ENCODE results near the gene PLK5. TPM values are rescaled to one million over a fixed set of nuclear protein-coding genes. Genes with fewer than 3 reads are reported as not detected.
"Not testable (repeated sequence)": the region's sequence is repeated elsewhere in the genome, so short reads cannot be mapped to it uniquely, and the experiment has no call there.

The PLK5 gene
- polyA plus RNA-seq (2013, experiment 1 of 2; ENCODE audit: insufficient read length), result 0.12 TPM
- 0.25 TPM for polyA plus RNA-seq (2013, experiment 2 of 2; ENCODE audit: insufficient read length)

DNA sequence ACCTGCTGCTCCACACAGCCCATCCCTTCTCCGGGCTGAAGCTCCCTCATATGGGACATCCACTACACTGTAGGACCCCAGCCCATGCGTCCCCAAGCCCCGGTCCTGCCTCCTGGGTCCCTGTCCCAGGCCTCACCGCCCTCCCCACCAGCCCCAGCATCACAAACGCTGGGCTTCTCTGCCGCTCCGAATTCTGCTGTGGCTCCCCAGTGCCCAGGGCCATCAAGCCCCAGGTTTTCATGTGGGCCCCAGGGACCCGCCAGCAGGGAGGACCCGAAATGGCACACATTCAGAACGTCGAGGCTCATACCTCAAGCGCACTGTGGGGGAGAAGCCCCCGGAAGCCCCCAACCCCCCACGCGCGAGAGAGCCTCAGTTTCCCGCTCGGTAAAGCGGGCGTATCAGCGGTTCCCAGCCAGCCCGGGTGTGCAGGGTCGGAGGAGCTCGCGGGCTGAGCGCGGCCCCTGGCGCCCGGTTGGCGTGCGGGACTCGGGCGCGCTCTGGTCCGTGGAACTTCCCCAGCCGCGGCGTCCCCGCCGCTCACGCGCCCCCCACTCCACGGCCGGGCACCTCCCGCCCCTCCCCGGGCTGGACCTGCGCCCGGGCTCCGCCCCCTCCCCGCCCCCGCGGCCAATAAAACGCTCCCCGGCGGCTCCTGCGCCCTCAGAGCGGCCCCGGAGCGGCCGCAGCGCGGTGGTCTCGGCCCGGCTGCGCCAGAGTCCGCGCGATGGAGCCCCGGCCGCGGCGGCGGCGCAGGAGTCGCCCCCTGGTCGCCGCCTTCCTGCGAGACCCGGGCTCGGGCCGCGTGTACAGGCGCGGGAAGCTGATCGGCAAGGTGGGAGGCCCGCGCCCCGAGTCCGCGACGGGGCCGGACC is at the start of gene PLK5:
TSS of gene PLK5 (plus strand) at position 666 of the 875 bp plus-strand sequence. CDS start 2,920 bp downstream, outside the sequence.
- no peak for DNase-seq

- DNase-seq, result no peak
These were observed 49.0 kb upstream of the PLK5 start for GRCh38 chr19:1474765-1475351.

DNA sequence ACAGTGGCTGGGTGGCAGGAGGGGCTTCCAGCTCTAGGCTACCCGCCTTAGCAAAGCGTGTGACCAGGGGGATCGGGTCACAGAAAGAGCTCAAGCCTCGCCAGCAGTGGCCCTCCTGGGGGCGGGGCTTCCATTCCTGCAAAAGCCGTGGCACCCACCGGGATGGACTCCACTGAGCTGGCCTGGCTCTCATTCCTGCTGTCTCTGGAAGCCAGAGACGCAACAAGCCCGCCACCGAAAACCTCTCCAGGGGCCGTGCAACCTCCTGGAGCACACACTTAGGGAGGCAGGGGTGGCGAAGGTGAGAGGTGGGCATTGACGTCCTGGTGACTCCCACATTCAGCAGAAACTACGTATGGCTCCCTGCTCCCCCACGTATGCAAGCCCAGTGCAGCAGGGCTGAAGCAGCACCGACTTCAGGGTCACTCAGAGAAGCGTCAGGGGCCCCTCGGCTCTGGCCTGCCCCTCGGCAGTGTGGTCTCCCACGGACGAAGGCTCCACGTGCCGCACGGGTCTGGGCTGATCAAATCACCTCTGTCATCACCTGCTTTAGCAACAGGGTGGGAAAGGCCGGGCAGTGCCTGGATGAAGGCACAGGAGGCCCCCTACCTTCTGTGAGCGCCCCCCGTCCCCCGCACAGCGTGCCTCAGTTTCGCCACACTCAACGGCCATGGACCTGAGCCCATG is 48.0 kb upstream of the PLK5 start:
- no peak for DNase-seq

DNA sequence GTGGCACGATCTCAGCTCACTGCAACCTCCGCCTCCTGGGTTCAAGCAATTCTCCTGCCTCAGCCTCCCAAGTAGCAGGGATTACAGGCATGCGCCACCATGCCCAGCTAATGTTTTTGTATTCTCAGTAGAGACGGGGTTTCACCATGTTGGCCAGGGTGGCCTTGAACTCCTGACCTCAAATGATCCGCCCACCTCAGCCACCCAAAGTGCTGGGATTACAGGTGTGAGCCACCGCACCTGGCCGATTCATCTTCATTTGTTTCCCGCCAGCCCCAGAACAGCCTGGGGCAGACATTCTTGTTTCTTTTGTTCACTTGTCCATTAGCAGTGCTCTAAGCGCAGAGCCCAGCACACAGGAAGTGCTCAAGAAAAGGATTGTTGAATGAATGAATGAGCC is 46.8 kb upstream of the PLK5 start:
- not testable (repeated sequence) for DNase-seq

DNA sequence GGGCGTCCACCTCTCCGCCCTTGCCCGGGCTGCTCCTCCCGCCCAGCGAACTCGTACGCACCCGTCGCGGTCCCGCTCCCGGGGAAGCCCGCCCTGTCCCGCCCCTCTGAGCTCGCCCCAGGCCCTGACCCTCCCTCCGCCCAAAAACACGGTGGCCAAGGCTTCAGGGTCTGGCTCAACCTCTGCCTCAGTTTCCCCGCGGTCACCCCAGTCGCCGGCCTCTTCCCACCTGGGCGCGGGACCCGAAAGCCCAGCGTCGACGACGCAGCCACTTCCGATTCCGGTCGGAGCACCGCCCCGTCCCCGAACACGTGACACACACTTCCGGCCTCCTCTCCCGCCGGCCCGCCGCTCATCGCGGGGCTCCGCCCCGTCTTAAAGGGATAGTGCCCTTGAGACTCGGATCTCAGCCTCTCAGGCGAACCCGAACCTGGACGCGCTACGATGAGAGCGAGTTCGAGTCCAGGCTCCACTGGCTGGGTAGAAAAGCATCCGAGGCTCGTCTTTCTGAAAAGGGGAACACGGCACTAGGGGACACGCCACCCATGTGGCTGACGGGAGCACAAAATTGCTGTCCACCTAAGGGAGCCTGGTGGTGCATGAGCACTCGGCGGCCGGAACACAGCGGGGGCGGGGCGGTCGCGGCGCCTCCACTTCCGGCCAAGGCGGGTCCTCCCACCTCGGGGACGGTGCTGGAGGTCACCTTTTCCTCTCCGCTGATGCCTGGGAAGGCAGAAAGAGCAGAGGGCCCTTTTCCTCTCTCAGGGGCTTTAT is 44.8 kb upstream of the PLK5 start, which contains the start of gene C19orf25:
TSS of gene C19orf25 (minus strand) at position 282 of the 774 bp plus-strand sequence. CDS start 312 bp downstream, outside the sequence.
- DNase-seq, result peak; percentile 94

GRCh38 chr19:1481224-1481892 is 42.5 kb upstream of the PLK5 start:
- no peak for DNase-seq

GRCh38 chr19:1481893-1482360 is 42.0 kb upstream of the PLK5 start:
- no peak for DNase-seq

DNA sequence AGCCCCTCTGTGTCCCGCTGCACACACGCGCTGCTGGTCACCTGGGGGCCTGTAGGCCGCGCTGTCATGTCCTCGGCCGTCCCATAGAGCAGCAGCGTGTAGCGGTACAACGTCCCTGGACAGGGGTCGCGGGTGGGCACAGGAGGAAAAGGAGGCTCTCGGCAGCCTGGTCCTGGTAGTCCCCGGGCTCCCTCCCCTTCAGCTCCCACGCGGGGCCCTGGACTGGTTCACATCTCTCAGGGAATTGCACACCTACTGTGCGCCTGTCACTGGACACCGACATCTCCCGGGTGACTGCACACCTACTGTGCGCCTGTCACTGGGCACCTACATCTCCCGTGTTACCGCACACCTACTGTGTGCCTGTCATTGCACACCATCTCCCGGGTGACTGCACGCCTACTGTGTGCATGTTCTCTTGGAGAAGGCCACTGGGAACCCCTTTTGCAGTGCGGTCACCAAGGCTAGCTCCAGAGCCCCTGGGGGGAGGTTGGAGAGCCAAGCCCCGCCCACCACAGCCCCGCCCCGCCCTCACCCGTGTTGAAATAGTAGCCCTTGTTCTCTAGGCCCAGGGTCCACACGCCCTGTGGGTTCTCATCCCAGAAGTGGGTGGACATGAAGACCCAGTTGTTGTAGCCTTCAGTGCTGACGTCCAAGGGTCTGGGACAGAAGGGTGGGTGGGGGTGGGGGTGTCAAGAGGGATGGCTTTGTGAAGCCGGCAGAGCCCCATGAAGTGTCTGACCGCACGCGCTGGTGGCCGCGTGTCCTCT is 41.3 kb upstream of the PLK5 start:
- DNase-seq, result no peak

DNA sequence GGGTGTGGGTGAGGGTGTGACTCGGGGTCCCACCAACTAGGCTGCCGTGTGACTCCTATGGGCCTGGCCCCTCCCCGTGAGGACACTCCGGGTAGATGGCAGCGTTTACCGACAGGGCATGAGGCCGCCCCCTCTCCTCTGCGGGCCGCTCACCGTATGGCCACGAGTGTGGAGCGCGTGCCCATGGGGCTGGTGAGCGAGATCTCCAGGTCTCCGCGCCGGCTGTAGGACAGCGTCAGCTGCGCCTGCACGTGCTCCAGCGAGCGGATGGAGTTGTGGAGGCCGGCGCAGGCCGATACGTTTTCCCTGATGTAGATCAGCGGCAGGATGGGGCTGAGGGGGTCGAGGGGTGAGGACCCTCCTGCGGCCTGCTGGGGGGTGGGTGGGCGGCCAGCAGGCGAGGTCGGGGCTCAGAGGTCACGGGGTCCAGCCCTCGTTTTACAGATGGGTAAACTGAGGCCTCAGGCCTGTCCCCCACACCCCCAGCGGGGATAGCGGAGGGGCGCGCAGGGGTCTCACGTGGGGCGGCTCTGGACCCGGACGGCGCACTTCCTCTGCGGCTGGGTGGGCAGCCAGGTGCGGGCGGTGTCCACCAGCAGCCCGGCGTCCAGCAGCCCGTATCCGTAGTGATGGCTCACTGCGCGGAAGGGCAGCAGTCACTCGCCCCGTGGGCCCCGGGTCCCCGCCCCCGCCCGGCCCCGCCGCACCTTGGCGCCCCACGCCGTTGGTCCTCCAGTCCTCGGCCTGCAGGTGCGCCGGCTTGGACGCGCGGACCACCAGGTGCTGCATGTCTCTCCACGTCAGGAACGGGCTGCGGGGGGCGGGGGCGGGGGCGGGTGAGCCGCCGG is 40.5 kb upstream of the PLK5 start:
- DNase-seq, result no peak

- DNase-seq, result no peak
These were observed 39.9 kb upstream of the PLK5 start for GRCh38 chr19:1483979-1484428.

- DNase-seq, result no peak
These were observed 36.9 kb upstream of the PLK5 start for GRCh38 chr19:1486720-1487575.

DNA sequence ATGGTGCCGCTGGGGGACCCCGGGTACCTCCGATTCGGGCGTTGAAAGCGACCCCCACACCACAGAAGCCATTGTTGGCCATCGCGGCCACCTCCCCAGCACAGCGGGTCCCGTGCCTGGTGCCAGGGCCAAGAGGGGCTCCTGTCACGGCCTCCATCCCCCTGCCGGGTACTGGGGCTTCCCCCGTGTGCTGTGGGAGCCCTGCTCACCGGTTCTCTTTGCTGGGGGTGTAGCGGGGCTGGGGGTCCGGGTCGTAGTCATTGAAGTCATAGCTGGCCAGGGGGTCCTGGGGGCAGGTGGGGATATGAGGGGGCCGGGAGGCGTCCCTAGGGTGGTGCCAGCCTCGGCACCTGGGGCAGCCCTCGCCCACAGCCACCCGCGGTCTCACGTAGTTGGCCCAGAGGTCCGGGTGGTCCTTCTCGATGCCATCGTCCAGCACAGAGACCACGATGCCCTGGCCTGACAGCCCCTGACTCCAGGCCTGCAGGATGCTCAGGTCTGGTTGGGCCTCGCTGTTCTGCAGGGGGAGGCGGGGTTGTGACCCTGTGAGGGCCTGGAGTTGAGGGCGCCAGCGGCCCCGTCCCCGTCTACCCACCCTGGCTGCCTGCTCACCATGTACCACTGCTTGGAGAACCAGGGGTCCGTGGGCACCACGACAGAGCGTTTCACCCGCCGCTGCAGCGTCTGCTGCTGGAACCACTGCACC is 36.1 kb upstream of the PLK5 start:
- no peak for DNase-seq

DNA sequence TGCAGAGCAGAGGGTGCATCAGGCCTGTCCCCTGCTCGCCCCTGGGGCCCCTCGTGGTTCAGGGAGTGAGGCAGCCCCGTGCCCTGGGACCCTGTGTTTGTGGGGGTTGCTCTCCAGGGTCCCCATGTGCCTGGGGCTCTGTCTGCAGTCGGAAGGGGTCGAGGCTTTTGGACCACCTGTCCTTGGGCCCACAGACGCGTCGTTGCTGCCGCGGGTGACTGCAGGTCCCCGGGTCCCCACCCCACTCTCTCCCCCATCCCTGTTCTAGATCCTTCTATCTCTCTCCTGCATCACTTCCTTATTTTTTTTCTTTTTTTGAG is 35.6 kb upstream of the PLK5 start:
- DNase-seq, result no peak

DNA sequence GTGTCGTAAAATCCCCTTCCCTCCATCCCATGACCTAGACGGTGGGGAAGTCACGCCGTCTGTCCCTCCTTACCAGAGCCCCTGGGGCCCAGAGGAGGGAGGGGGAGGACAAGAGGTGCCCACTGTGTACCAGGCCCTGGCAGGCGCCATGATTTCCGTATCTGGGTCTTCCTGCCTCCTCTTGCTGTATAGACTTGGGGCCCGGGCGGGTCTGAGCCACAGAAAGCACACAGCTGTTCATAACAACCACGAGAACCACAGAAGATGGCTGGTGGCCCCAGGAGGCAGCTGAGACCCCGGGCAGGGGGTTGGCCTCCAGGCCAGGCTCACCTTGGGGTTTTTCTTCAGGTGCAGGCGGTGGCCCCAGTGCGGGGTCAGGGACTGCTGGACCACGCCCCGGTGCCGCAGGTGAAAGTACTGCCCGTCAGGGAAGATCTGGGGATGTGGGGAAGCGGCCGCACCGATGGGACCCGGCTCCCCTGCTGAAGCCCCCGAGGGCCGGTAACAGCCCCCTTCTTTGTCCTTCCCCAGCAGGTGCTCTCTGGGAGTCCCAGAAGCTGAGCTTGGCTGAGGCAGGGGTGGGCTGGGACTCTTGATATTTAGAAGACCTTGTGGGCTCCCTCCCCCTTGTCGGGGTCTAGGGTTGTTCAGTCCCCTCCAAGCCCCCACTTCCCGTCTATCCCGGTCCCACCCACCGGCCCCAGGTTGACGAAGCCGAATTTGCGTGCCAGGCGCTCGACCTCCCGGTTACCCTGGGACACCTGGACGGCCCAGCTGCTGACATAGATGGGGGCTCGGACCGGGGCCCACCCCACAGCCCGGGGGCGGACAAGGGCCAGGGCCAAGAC is 34.2 kb upstream of the PLK5 start:
- DNase-seq, result no peak

DNA sequence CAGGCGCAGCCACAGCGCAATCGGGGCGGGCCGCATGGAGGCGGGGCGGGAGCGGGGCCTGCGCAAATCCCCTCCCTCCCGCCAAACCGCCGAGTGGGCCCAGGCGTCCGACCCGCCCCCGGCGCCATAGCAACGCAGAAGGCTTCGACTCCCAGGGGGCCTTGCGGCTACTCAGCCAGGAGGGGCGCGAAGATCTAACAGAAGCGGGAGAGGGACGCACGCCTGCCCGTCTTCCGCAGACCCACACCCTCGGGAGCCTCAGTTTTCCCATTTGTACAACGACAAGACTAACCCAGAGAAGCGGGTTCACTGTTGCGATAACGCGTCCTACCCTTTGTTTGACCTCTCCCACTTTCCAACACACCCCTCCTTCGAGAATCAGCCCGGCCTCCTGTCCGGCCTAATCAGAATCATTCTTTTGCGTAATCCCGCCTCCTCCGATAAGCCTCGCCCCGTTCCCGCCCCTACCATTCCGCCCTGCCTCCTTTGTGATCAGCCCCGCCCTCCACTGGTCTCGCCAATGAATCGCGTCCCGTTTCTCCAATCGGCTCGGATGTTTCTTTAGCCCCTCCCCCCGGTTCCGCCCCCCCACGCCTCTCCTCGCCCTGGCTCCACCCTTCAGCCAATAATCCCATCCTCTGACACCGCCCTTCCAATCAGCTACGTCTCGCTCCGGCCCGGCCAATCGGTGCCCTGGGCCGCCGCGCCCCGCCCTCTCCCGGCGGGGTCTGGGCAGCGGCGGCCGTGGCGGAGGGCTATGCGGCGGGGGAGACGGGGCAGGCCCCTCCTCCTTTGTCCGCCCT is 33.4 kb upstream of the PLK5 start, which contains the start of gene PCSK4:
TSS of gene PCSK4 (minus strand) at position 40 of the 803 bp plus-strand sequence. CDS start at position 36, 4 bp downstream.
- peak; percentile 99 for DNase-seq
